K562 (cell line): Measurements from ENCODE around the gene IL33. TPM values are rescaled to one million over a fixed set of nuclear protein-coding genes. Genes with fewer than 3 reads are reported as not detected.

Experiments
- KAT2B ChIP-seq: IDR thresholded peaks from one replicate; pipeline ENCODE4 v1.6.1; 2012; ENCODE audit warnings: low read depth, mild to moderate bottlenecking, control low read depth, inconsistent platforms, low read length, moderate library complexity
- SP2 ChIP-seq: IDR thresholded peaks from 2 replicates; pipeline ENCODE4 v1.6.1; 2011; ENCODE audit warnings: mild to moderate bottlenecking, low read depth, low read length, moderate library complexity; ENCODE audit not compliant: poor library complexity, severe bottlenecking; ENCODE audit errors: extremely low read depth
- SRF ChIP-seq, 2 experiments: fragments of 250-450, 450-650 bp in 1 of 2; sonication (Bioruptor Pico) in 1 of 2; sonication (generic) in 1 of 2; formaldehyde crosslinking; IDR thresholded peaks; 2 replicates each; pipeline versions ENCODE4 v1.5.0 to v1.5.1; 2020 to 2022; ENCODE audit warnings: mild to moderate bottlenecking in 1 of 2, missing genetic modification reagents in 1 of 2
- TRIM24 ChIP-seq, 2 experiments: fragments of 450-650 bp; IDR thresholded peaks; 2 replicates each; pipeline ENCODE4 v1.6.1; 2016
- polyA plus RNA-seq, 8 experiments: library from polyadenylated mRNA; depleted of rRNA in 4 of 8; stranded (reverse) in 5 of 8; unstranded in 3 of 8; fragments of >200 nt; fragmentation: Nextera tagmentation in 2 of 8; fragmentation: Illumina TruSeq in 1 of 8; extraction: Ambion mirVana in 2 of 8; extraction: Trizol in 1 of 8; gene quantifications; 2 replicates each; pipeline versions ENCODE4 v1.2.1 to v1.2.3, GENCODE V29; 2011 to 2014; ENCODE audit warnings: inconsistent platforms in 1 of 8, missing spikeins in 1 of 8
- total RNA-seq, 7 experiments: library from RNA; depleted of rRNA in 6 of 7; stranded (reverse); fragments of >200 nt in 6 of 7; fragmentation: Illumina TruSeq in 2 of 7; extraction: Trizol in 2 of 7; gene quantifications; 2 replicates each; pipeline versions ENCODE4 v1.2.1 to v1.2.3, GENCODE V29; 2011 to 2021; ENCODE audit warnings: low replicate concordance in 1 of 7
- TF ChIP-seq, protein P1 (sequence below): sonication (generic); formaldehyde crosslinking; IDR thresholded peaks from 2 replicates; pipeline ENCODE4 v1.8.0; 2023; ENCODE audit warnings: missing genetic modification reagents, mild to moderate bottlenecking, borderline replicate concordance

IL33 gene
- total and polyA plus RNA-seq, 9 of the 15 experiments (the other 6 are each of a cell fraction or from before 2014, with no cell fraction given): not detected

DNA sequence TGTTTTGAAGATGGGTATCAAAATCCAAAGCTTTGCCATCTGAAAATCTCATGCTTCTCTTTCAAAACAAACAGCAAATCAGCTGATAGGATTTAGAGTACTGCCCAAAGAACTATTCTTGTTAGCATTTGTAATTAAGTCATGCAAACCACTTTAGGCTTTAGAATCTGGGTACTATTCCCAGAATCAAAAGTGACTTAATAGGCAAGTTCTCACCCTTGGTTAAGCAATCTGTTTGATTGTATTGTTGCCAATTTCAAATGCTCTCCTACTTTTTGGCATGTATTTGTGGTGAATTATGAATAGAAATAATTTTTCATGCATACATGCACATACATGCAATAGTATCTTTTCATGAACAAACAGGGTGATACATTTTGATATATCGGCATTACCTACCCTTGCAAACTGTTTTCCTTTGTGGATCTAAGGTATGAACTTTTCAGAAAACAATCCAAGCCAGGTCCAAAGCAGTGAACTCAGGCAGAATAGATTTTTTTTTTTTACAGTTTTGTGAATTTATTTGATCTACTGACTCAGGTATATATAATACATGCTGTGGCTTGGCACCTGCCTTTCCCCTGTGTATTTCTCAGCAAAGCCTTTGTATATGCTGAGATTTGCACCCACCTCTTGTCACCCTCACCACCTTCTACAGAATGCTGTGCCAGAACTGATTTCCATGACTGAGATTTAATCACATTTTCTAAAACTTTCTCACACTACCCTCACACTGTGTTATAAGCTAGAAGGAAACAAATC is 9.0 kb downstream of the IL33 start (continued):
- TF ChIP-seq, protein P1, sequence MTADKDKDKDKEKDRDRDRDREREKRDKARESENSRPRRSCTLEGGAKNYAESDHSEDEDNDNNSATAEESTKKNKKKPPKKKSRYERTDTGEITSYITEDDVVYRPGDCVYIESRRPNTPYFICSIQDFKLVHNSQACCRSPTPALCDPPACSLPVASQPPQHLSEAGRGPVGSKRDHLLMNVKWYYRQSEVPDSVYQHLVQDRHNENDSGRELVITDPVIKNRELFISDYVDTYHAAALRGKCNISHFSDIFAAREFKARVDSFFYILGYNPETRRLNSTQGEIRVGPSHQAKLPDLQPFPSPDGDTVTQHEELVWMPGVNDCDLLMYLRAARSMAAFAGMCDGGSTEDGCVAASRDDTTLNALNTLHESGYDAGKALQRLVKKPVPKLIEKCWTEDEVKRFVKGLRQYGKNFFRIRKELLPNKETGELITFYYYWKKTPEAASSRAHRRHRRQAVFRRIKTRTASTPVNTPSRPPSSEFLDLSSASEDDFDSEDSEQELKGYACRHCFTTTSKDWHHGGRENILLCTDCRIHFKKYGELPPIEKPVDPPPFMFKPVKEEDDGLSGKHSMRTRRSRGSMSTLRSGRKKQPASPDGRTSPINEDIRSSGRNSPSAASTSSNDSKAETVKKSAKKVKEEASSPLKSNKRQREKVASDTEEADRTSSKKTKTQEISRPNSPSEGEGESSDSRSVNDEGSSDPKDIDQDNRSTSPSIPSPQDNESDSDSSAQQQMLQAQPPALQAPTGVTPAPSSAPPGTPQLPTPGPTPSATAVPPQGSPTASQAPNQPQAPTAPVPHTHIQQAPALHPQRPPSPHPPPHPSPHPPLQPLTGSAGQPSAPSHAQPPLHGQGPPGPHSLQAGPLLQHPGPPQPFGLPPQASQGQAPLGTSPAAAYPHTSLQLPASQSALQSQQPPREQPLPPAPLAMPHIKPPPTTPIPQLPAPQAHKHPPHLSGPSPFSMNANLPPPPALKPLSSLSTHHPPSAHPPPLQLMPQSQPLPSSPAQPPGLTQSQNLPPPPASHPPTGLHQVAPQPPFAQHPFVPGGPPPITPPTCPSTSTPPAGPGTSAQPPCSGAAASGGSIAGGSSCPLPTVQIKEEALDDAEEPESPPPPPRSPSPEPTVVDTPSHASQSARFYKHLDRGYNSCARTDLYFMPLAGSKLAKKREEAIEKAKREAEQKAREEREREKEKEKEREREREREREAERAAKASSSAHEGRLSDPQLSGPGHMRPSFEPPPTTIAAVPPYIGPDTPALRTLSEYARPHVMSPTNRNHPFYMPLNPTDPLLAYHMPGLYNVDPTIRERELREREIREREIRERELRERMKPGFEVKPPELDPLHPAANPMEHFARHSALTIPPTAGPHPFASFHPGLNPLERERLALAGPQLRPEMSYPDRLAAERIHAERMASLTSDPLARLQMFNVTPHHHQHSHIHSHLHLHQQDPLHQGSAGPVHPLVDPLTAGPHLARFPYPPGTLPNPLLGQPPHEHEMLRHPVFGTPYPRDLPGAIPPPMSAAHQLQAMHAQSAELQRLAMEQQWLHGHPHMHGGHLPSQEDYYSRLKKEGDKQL (CRISPR knock-in tag): no peak
- TF ChIP-seq SP2 (no peak), TRIM24 (IDR thresholded peaks at IDR 0.05) (no peak), KAT2B (no peak), SRF (CRISPR knock-in tag; IDR thresholded peaks at IDR 0.05) (no peak)
